DND-41 (cell line): ENCODE measurements around the gene MPST.

Source experiments
- ATAC-seq: fragments of 200-7000 bp; cut with Tn5 transposase; 3 replicates; pipeline ENCODE4 v1.9.1; 2021; ENCODE audit warnings: low read depth; ENCODE audit not compliant: insufficient read depth
- DNase-seq: peaks from one replicate; pipeline ENCODE4 v3.0.0-alpha.2; 2020
- H2AFZ ChIP-seq: 2 replicates; pipeline ENCODE4 v1.6.0; 2012; ENCODE audit warnings: low read depth, low read length
- H3K27ac ChIP-seq: 2 replicates; pipeline ENCODE4 v1.5.1; 2012; ENCODE audit warnings: low read length, inconsistent platforms
- H3K27me3 ChIP-seq: fragments of 200-600 bp; sonication (generic); 2 replicates; pipeline ENCODE4 v1.6.0; 2012; ENCODE audit warnings: low read length, mild to moderate bottlenecking, inconsistent platforms; ENCODE audit not compliant: insufficient read depth, poor library complexity
- H3K36me3 ChIP-seq: 2 replicates; pipeline ENCODE4 v1.5.1; 2012; ENCODE audit warnings: low read length, inconsistent platforms; ENCODE audit not compliant: insufficient read depth
- H3K4me1 ChIP-seq: 2 replicates; pipeline ENCODE4 v1.5.1; 2012; ENCODE audit warnings: mild to moderate bottlenecking, low read length; ENCODE audit not compliant: insufficient read depth
- H3K4me2 ChIP-seq: 2 replicates; pipeline ENCODE4 v1.6.0; 2012; ENCODE audit warnings: mild to moderate bottlenecking, moderate library complexity, low read length, inconsistent platforms; ENCODE audit not compliant: insufficient read depth
- H3K4me3 ChIP-seq, 2 experiments: fragments of 200-600 bp in 1 of 2; shearing (Covaris generic) in 1 of 2; 2 replicates each; pipeline ENCODE4 v1.5.1; 2012 to 2016; ENCODE audit warnings: inconsistent platforms in 2 of 2, low read length in 2 of 2, mild to moderate bottlenecking in 2 of 2, low read depth in 1 of 2, moderate library complexity in 1 of 2
- H3K79me2 ChIP-seq: 2 replicates; pipeline ENCODE4 v1.6.0; 2012; ENCODE audit warnings: low read length, inconsistent platforms; ENCODE audit not compliant: insufficient read depth
- H3K9ac ChIP-seq: 2 replicates; pipeline ENCODE4 v1.6.0; 2012; ENCODE audit warnings: low read depth, mild to moderate bottlenecking, inconsistent platforms, low read length, moderate library complexity
- H3K9me3 ChIP-seq: 2 replicates; pipeline ENCODE4 v1.5.1; 2012; ENCODE audit warnings: low read length, moderate library complexity, mild to moderate bottlenecking, inconsistent platforms; ENCODE audit not compliant: insufficient read depth, severe bottlenecking
- H4K20me1 ChIP-seq: 2 replicates; pipeline ENCODE4 v1.6.0; 2012; ENCODE audit warnings: low read length; ENCODE audit not compliant: insufficient read depth
- EZH2 ChIP-seq: IDR thresholded peaks from 3 replicates; pipeline ENCODE4 v1.6.1; 2012; ENCODE audit warnings: borderline replicate concordance, low read depth, mild to moderate bottlenecking, moderate library complexity, low read length, inconsistent platforms; ENCODE audit not compliant: severe bottlenecking
- TF ChIP-seq, protein P1 (sequence below): IDR thresholded peaks from 2 replicates; pipeline ENCODE4 v1.5.1; 2012; ENCODE audit warnings: borderline replicate concordance, low read length, moderate library complexity, mild to moderate bottlenecking; ENCODE audit not compliant: poor library complexity, severe bottlenecking; ENCODE audit errors: extremely low read depth

The MPST gene

DNA sequence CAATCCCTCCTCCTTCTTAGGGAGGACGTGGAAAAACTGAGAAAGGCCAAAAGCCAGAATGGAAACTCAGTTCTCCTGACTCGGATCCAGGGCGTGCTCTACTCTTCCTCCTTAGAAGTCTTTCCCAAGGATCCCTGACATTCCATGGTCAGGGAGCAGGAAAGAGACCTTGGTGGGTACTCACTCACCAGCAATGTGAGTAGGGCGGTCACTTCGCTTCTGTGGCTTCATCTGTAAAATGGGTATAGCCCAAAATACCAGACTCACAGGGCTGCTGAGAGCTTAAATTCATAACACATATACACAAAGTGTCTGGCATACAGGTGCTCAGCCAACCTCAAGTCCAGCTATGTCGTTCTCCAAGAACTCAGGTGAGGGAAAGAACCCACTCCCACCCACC lies 31.4 kb downstream of the MPST start:
- Histone ChIP-seq H3K4me3 (peak overlapping the region in 1 of 2 experiments; percentile 93; a peak in 2 of 4 replicates), H3K9ac (no peak overlapping the region), H3K27me3 (no peaks in the 10 kb centered on the region), H3K27ac (no peak overlapping the region), H3K4me1 (peaks cover 29% of the 10 kb centered on the region), H3K36me3 (peaks cover 28% of the 10 kb centered on the region), H3K79me2 (peaks cover 5% of the 10 kb centered on the region; the same call in 1 of the 2 replicates), H3K4me2 (peak overlapping the region; percentile 97), H2AFZ (peak overlapping the region; percentile 10), H3K9me3 (no peaks in the 10 kb centered on the region), H4K20me1 (no peaks in the 10 kb centered on the region; the same call in 1 of the 2 replicates)
- ATAC-seq: no peak
- DNase-seq: no peak
- TF ChIP-seq, protein P1, sequence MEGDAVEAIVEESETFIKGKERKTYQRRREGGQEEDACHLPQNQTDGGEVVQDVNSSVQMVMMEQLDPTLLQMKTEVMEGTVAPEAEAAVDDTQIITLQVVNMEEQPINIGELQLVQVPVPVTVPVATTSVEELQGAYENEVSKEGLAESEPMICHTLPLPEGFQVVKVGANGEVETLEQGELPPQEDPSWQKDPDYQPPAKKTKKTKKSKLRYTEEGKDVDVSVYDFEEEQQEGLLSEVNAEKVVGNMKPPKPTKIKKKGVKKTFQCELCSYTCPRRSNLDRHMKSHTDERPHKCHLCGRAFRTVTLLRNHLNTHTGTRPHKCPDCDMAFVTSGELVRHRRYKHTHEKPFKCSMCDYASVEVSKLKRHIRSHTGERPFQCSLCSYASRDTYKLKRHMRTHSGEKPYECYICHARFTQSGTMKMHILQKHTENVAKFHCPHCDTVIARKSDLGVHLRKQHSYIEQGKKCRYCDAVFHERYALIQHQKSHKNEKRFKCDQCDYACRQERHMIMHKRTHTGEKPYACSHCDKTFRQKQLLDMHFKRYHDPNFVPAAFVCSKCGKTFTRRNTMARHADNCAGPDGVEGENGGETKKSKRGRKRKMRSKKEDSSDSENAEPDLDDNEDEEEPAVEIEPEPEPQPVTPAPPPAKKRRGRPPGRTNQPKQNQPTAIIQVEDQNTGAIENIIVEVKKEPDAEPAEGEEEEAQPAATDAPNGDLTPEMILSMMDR: no peak
- no peak for TF ChIP-seq EZH2

DNA sequence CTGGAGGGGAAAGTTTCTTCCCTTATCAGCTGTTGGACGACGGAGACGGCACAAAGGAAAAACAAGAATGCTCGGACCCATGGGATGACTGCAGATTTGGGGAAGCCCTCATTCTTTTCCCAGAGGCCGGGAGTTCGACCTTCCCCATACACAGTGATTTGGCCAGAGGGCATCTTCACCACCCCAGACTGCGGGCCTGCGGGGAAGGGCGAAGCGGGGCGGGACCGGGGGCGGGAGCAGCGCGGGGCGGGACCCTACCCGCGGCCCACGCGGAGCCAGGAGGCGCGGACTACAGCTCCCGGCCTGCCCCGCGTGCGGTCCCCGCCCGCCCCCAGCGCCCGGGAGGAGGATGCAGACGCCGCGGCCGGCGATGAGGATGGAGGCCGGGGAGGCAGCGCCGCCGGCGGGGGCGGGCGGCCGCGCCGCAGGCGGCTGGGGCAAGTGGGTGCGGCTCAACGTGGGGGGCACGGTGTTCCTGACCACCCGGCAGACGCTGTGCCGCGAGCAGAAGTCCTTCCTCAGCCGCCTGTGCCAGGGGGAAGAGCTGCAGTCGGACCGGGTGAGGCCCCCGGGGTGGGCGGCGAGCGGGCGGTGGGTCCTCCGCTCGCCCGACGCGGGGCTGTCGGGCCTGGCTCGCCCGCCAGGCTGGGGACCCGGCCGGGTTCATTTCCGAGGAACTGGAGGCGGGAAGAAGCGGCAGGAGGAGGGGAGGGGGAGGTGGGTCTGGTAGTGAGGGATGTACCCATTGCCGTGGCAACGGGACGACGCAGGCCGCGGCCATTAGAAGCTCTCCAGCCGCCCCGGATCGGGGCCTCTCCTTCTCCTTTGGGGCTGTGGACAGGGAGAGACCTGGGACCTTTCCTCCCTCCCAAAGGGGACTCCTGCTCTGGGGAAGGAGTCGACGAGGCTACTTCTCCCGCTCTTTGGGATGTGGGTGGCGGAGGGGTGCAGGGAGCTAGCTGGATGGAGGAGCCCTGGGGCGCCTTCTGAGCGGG lies 32.1 kb downstream of the MPST start, which contains the start of gene KCTD17:
Gene KCTD17, plus strand, starts transcription at position 352 of the 995 bp plus-strand sequence. Its CDS starts 19 bp downstream, at position 371.
- H3K9ac ChIP-seq: peak within 1 kb of the TSS; percentile 88
- ATAC-seq: peak; percentile 100
- H3K27ac ChIP-seq: peak within 1 kb of the TSS; percentile 71
- no peaks in the 10 kb centered on the region for H3K9me3 ChIP-seq
- peak within 1 kb of the TSS; percentile 85 to 93 for H3K4me3 ChIP-seq
- no peaks in the 10 kb centered on the region; the same call in 1 of the 2 replicates for H4K20me1 ChIP-seq
- H3K36me3 ChIP-seq: peaks cover 36% of the 10 kb centered on the region
- H2AFZ ChIP-seq: peak within 1 kb of the TSS; percentile 94
- no peak for TF ChIP-seq EZH2
- TF ChIP-seq, protein P1: peak; percentile 52
- peak within 1 kb of the TSS; percentile 97 for H3K4me2 ChIP-seq
- peaks cover 5% of the 10 kb centered on the region; the same call in 1 of the 2 replicates for H3K79me2 ChIP-seq
- no peaks in the 10 kb centered on the region for H3K27me3 ChIP-seq
- H3K4me1 ChIP-seq: peaks cover 29% of the 10 kb centered on the region
- peak; percentile 74 for DNase-seq

DNA sequence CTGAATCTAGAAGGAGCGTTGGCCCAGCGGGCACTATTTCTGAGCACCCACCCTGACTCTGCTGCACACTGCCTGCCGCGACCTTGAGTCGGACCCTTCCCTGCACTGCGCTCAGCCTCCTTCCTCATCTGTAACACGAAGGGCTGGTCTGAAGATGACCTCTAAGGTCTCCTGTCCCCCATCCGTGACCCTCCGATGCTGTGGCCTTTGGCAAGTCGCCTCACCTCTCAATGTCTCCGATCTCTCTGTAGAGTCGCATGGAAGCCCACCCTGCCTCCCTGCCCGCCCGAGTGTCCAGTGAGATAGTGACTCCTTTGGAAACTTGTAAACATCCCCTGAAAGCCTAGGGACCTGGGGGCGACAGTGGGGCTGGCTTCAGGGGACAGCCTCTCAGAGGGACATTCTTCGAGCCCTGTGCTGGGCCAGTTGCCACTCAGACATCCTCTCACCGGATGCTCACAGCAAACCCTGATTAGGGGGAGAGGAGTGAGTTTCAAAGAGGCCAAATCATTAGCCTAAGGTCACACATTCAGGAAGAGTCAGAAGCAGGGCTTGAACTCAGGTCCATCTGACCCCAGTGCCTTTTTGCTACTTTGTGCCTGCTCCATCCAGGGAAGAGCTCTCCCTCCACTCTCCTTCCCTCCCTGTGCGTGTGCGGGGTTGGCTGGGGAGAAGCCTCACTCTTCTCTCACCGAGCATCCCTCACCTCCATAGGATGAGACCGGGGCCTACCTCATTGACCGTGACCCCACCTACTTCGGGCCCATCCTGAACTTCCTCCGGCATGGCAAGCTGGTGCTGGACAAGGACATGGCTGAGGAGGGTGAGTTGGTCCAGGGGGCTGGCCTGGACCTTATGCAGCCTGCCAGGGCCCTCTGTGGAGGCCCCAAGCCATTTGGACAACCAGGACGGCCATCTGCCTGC lies 33.1 kb downstream of the MPST start:
- no peaks in the 10 kb centered on the region for H3K9me3 ChIP-seq
- H3K9ac ChIP-seq: peak overlapping the region; percentile 88
- H3K27ac ChIP-seq: no peak overlapping the region
- TF ChIP-seq EZH2: no peak
- TF ChIP-seq, protein P1: no peak
- H2AFZ ChIP-seq: peak overlapping the region; percentile 94
- DNase-seq (no peak), ATAC-seq (no peak)
- peak overlapping the region; percentile 85 to 93; a peak in 3 of 4 replicates for H3K4me3 ChIP-seq
- H3K27me3 ChIP-seq: no peaks in the 10 kb centered on the region
- H4K20me1 ChIP-seq: peaks cover 1% of the 10 kb centered on the region
- H3K4me1 ChIP-seq: peaks cover 29% of the 10 kb centered on the region
- H3K79me2 ChIP-seq: peaks cover 5% of the 10 kb centered on the region; the same call in 1 of the 2 replicates
- peak overlapping the region; percentile 97 for H3K4me2 ChIP-seq
- peaks cover 45% of the 10 kb centered on the region for H3K36me3 ChIP-seq
